Choroid plexus epithelial cell (primary cell): ENCODE results near the gene KANK2.

ENCODE experiments used
- DNase-seq: peaks from one replicate; pipeline ENCODE4 v3.0.0-alpha.2; 2010; ENCODE audit warnings: low read depth
- H3K4me3 ChIP-seq: 2 replicates; pipeline ENCODE4 v1.5.1; 2011; ENCODE audit warnings: low read depth, mild to moderate bottlenecking, control low read depth, low read length, moderate library complexity
- CTCF ChIP-seq: conservative IDR thresholded peaks from 2 replicates; pipeline ENCODE4 v1.5.1; 2011; ENCODE audit warnings: low read depth, mild to moderate bottlenecking, control low read depth, inconsistent platforms, low read length, moderate library complexity

Gene KANK2

GRCh38 chr19:11234486-11235075 lies 37.2 kb upstream of the KANK2 start:
- no peak for DNase-seq
- no peak overlapping the region for H3K4me3 ChIP-seq
- TF ChIP-seq CTCF = no peak

- DNase-seq = no peak
- no peak for TF ChIP-seq CTCF
- H3K4me3 ChIP-seq = no peak overlapping the region
These were observed 35.7 kb upstream of the KANK2 start for GRCh38 chr19:11233073-11233472.

- H3K4me3 ChIP-seq = no peak overlapping the region
- DNase-seq = no peak
- no peak for TF ChIP-seq CTCF
These were observed 35.2 kb upstream of the KANK2 start for GRCh38 chr19:11232555-11232954.

- DNase-seq = no peak
- TF ChIP-seq CTCF = no peak
- H3K4me3 ChIP-seq = no peak overlapping the region
These were observed 33.5 kb upstream of the KANK2 start for GRCh38 chr19:11230621-11231386.

- H3K4me3 ChIP-seq = no peak overlapping the region
- DNase-seq = peak; percentile 13
These were observed 30.0 kb upstream of the KANK2 start for GRCh38 chr19:11227195-11227886.

GRCh38 chr19:11226716-11227166 lies 29.4 kb upstream of the KANK2 start:
- no peak overlapping the region for H3K4me3 ChIP-seq
- DNase-seq = no peak
- TF ChIP-seq CTCF = no peak

More at GRCh38 chr19:11227195-11227886, 30.0 kb upstream of the KANK2 start:
- TF ChIP-seq CTCF = peak; percentile 32
